ENCODE results near the gene CAMK2G. TPM values are rescaled to one million over a fixed set of nuclear protein-coding genes. Genes with fewer than 3 reads are reported as not detected.

CAMK2G gene
- total and polyA plus RNA-seq, 4 donors: 6.8 to 18.3 (median 9.9) TPM

DNA sequence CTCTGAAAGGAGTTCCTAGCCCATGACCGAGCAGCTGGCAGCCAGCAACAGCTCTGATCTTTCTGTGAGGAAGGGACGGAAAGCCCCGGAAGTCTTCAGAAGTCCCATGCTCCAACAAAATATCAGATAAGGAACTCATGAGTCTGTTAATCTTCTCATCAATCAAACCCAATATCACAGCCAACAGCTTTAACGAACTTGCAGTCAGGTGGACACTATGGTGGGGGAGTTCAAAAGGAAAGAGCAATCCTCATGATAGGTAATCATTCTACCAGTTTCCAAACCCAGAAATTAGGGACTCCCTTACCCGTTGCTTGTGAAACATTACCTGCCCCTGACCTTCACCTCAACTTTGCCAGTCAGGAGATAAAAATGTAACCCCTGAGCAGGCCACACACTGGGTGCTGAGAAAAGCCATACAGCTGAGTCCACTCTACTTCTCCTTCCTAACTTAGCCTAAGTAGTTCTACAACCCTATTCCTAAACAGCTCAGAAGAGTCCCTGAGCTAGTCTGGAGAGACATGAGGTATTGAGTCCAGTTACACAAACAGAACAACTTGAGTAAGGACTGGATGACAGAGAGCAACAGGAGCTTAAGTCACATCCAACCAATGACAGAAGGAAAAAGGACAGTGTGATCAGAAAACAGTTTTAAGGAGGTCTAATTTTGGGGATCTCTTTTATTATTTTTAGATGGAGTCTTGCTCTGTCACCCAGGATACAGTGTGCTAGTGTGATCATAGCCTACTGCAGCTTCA, 65.1 kb downstream of the CAMK2G start:
- Histone ChIP-seq H3K9ac (ENCODE audit: low read depth in 1 of 2, low read length in 2 of 2) (no peak overlapping the region), H3K27ac (ENCODE audit: low read depth in 1 of 2, low read length in 2 of 2) (no peak overlapping the region), H3K9me3 (ENCODE audit: control insufficient read depth in 4 of 4, low read length in 3 of 4) (no peaks in the 10 kb centered on the region), H3K4me3 (ENCODE audit: low read depth in 1 of 3, low read length in 3 of 3) (no peak overlapping the region), H3K4me1 (ENCODE audit: control insufficient read depth in 4 of 4, insufficient read depth in 4 of 4, low read length in 3 of 4) (peaks cover 0 to 15% (median 9%) of the 10 kb centered on the region in 4 donors), H3K27me3 (ENCODE audit: control insufficient read depth in 4 of 4, insufficient read depth in 4 of 4, low read length in 3 of 4) (no peaks in the 10 kb centered on the region), H3K36me3 (ENCODE audit: control insufficient read depth in 4 of 4, insufficient read depth in 3 of 4, low read depth in 1 of 4, low read length in 3 of 4) (peaks cover 12 to 35% (median 22%) of the 10 kb centered on the region in 4 donors)
- TF ChIP-seq YY1 (IDR thresholded peaks at IDR 0.05) (no peak), JUND (IDR thresholded peaks at IDR 0.05) (no peak), RXRA (IDR thresholded peaks at IDR 0.05) (peak in 1 of 2 donors; percentile 23)
- 62% methylated on average over 5 of the region's 5 CpGs for WGBS
- DNase-seq (ENCODE audit: low spot score): no peak

DNA sequence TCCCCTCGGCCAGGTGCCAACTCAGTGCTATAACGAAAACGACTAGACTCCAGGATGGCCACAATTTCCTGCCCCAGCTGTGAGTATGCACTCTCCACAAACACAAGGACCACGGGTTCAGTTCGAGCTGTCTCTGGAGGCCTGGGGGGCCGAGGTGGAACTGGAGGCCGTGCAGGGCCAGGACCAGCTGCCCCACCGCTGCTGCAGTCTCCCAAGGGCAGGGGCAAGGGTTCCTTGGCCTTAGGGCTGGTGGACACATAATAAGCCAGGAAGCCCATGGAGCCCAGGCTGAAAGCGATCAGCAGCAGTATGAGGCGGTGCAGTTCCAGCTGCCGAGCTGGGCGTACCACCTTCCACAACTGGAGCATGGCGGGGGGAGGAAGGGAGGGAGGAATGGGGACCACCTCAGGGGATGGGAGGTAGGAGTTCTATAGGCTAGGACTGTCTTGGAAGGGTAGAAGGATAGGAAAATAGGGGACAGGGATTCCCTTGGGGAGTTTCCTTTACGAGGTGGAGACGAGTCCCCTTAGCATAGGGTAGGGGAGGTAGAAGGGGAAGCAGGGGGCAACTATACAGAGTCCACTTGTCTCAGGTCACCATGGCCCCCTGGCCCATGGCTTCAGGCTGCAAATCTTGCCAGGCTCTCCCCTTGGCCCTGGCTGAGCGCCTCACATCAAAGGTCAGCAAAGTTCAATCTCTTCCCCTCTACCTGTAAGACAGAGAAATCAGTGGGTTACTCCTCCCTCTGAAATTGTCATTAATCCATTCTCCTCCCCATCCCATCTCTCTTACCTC, 66.1 kb downstream of the CAMK2G start:
- peaks cover 0 to 15% (median 9%) of the 10 kb centered on the region in 4 donors for H3K4me1 ChIP-seq (ENCODE audit: control insufficient read depth in 4 of 4, insufficient read depth in 4 of 4, low read length in 3 of 4)
- no peak for DNase-seq (ENCODE audit: low spot score)
- no peaks in the 10 kb centered on the region for H3K27me3 ChIP-seq (ENCODE audit: control insufficient read depth in 4 of 4, insufficient read depth in 4 of 4, low read length in 3 of 4)
- TF ChIP-seq, protein P1, sequence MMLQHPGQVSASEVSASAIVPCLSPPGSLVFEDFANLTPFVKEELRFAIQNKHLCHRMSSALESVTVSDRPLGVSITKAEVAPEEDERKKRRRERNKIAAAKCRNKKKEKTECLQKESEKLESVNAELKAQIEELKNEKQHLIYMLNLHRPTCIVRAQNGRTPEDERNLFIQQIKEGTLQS (IDR thresholded peaks at IDR 0.05): no peak
- TF ChIP-seq, protein P2, sequence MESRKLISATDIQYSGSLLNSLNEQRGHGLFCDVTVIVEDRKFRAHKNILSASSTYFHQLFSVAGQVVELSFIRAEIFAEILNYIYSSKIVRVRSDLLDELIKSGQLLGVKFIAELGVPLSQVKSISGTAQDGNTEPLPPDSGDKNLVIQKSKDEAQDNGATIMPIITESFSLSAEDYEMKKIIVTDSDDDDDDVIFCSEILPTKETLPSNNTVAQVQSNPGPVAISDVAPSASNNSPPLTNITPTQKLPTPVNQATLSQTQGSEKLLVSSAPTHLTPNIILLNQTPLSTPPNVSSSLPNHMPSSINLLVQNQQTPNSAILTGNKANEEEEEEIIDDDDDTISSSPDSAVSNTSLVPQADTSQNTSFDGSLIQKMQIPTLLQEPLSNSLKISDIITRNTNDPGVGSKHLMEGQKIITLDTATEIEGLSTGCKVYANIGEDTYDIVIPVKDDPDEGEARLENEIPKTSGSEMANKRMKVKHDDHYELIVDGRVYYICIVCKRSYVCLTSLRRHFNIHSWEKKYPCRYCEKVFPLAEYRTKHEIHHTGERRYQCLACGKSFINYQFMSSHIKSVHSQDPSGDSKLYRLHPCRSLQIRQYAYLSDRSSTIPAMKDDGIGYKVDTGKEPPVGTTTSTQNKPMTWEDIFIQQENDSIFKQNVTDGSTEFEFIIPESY (IDR thresholded peaks at IDR 0.05): no peak
- TF ChIP-seq SP1 (IDR thresholded peaks at IDR 0.05): no peak
- TF ChIP-seq FOXA1 (IDR thresholded peaks at IDR 0.05): no peak
- TF ChIP-seq, protein P3, sequence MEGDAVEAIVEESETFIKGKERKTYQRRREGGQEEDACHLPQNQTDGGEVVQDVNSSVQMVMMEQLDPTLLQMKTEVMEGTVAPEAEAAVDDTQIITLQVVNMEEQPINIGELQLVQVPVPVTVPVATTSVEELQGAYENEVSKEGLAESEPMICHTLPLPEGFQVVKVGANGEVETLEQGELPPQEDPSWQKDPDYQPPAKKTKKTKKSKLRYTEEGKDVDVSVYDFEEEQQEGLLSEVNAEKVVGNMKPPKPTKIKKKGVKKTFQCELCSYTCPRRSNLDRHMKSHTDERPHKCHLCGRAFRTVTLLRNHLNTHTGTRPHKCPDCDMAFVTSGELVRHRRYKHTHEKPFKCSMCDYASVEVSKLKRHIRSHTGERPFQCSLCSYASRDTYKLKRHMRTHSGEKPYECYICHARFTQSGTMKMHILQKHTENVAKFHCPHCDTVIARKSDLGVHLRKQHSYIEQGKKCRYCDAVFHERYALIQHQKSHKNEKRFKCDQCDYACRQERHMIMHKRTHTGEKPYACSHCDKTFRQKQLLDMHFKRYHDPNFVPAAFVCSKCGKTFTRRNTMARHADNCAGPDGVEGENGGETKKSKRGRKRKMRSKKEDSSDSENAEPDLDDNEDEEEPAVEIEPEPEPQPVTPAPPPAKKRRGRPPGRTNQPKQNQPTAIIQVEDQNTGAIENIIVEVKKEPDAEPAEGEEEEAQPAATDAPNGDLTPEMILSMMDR (IDR thresholded peaks at IDR 0.05; ENCODE audit: low read depth, low read length, missing input control): no peak
- no peak for TF ChIP-seq HNF4A (conservative IDR thresholded peaks at IDR 0.05)
- no peak for TF ChIP-seq EGR1 (IDR thresholded peaks at IDR 0.05; ENCODE audit: low read depth in 2 of 2)
- TF ChIP-seq YY1 (IDR thresholded peaks at IDR 0.05): no peak
- TF ChIP-seq JUND (IDR thresholded peaks at IDR 0.05): no peak
- TF ChIP-seq, protein P4, sequence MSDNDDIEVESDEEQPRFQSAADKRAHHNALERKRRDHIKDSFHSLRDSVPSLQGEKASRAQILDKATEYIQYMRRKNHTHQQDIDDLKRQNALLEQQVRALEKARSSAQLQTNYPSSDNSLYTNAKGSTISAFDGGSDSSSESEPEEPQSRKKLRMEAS (IDR thresholded peaks at IDR 0.05): no peak
- TF ChIP-seq, protein P5, sequence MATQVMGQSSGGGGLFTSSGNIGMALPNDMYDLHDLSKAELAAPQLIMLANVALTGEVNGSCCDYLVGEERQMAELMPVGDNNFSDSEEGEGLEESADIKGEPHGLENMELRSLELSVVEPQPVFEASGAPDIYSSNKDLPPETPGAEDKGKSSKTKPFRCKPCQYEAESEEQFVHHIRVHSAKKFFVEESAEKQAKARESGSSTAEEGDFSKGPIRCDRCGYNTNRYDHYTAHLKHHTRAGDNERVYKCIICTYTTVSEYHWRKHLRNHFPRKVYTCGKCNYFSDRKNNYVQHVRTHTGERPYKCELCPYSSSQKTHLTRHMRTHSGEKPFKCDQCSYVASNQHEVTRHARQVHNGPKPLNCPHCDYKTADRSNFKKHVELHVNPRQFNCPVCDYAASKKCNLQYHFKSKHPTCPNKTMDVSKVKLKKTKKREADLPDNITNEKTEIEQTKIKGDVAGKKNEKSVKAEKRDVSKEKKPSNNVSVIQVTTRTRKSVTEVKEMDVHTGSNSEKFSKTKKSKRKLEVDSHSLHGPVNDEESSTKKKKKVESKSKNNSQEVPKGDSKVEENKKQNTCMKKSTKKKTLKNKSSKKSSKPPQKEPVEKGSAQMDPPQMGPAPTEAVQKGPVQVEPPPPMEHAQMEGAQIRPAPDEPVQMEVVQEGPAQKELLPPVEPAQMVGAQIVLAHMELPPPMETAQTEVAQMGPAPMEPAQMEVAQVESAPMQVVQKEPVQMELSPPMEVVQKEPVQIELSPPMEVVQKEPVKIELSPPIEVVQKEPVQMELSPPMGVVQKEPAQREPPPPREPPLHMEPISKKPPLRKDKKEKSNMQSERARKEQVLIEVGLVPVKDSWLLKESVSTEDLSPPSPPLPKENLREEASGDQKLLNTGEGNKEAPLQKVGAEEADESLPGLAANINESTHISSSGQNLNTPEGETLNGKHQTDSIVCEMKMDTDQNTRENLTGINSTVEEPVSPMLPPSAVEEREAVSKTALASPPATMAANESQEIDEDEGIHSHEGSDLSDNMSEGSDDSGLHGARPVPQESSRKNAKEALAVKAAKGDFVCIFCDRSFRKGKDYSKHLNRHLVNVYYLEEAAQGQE (IDR thresholded peaks at IDR 0.05): no peak
- no peak for TF ChIP-seq RAD21 (IDR thresholded peaks at IDR 0.05)
- TF ChIP-seq NR2F2 (IDR thresholded peaks at IDR 0.05): no peak
- no peak for TF ChIP-seq FOXA2 (IDR thresholded peaks at IDR 0.05)
- no peak for TF ChIP-seq HNF4G (IDR thresholded peaks at IDR 0.05)
- TF ChIP-seq RXRA (IDR thresholded peaks at IDR 0.05): no peak
- no peak overlapping the region for H3K4me3 ChIP-seq (ENCODE audit: low read depth in 1 of 3, low read length in 3 of 3)
- H3K9me3 ChIP-seq (ENCODE audit: control insufficient read depth in 4 of 4, low read length in 3 of 4): no peaks in the 10 kb centered on the region
- no peak overlapping the region for H3K27ac ChIP-seq (ENCODE audit: low read depth in 1 of 2, low read length in 2 of 2)
- WGBS: 96% methylated on average over 16 of the region's 16 CpGs
- peaks cover 12 to 38% (median 28%) of the 10 kb centered on the region in 4 donors for H3K36me3 ChIP-seq (ENCODE audit: control insufficient read depth in 4 of 4, insufficient read depth in 3 of 4, low read depth in 1 of 4, low read length in 3 of 4)
- H3K9ac ChIP-seq (ENCODE audit: low read depth in 1 of 2, low read length in 2 of 2): no peak overlapping the region
